ENCODE data around the gene GAB1. TPM values are rescaled to one million over a fixed set of nuclear protein-coding genes. Genes with fewer than 3 reads are reported as not detected.

Gene GAB1
- total RNA-seq, 1 experiment from 2014 or later = 5.9 TPM

- POLR2A ChIA-PET = interaction anchor here (0.6 to 1.5 kb wide), 4 partner anchors 10 to 54 kb away, joined by 3 to 9 read pairs (median 3); no protein-coding TSS in a partner anchor
- H3K9me3 Mint-ChIP-seq (ENCODE audit: unreplicated experiment) = no peaks in the 10 kb centered on the region
- no TSS peak for BruUV-seq (replicated peaks)
- peaks cover 27% of the 10 kb centered on the region for H3K4me1 Mint-ChIP-seq (ENCODE audit: insufficient read depth, unreplicated experiment)
- DNase-seq (ENCODE audit: unreplicated experiment) = no peak
- H3K36me3 Mint-ChIP-seq (ENCODE audit: insufficient read depth, unreplicated experiment) = peaks cover 4% of the 10 kb centered on the region
- H3K27me3 Mint-ChIP-seq (ENCODE audit: insufficient read depth, unreplicated experiment) = no peaks in the 10 kb centered on the region
- H3K4me3 Mint-ChIP-seq (ENCODE audit: unreplicated experiment) = no peak overlapping the region
- H3K27ac Mint-ChIP-seq (ENCODE audit: low read depth, unreplicated experiment) = no peak overlapping the region
- CTCF ChIA-PET = interaction anchor here (0.7 to 2.6 kb wide), 3 partner anchors 8 to 274 kb away, joined by 3 to 19 read pairs (median 4); no protein-coding TSS in a partner anchor
- TF ChIP-seq CTCF (IDR thresholded peaks at IDR 0.05; ENCODE audit: unreplicated experiment) = no peak
- intact Hi-C loops (cut with micrococcal nuclease) = no loop called here
These were observed 54.6 kb downstream of the GAB1 start for GRCh38 chr4:143391261-143391660.

GRCh38 chr4:143391895-143392294 lies 55.2 kb downstream of the GAB1 start:
- intact Hi-C loops (cut with micrococcal nuclease) = no loop called here
- no peak overlapping the region for H3K27ac Mint-ChIP-seq (ENCODE audit: low read depth, unreplicated experiment)

GRCh38 chr4:143393195-143393594 lies 56.5 kb downstream of the GAB1 start:
- intact Hi-C loops (cut with micrococcal nuclease) = no loop called here
- no peak overlapping the region for H3K4me3 Mint-ChIP-seq (ENCODE audit: unreplicated experiment)
- H3K27ac Mint-ChIP-seq (ENCODE audit: low read depth, unreplicated experiment) = no peak overlapping the region
- no peak for DNase-seq (ENCODE audit: unreplicated experiment)
- H3K36me3 Mint-ChIP-seq (ENCODE audit: insufficient read depth, unreplicated experiment) = peaks cover 4% of the 10 kb centered on the region
- no TSS peak for BruUV-seq (replicated peaks)
- H3K9me3 Mint-ChIP-seq (ENCODE audit: unreplicated experiment) = no peaks in the 10 kb centered on the region
- H3K27me3 Mint-ChIP-seq (ENCODE audit: insufficient read depth, unreplicated experiment) = no peaks in the 10 kb centered on the region
- TF ChIP-seq CTCF (IDR thresholded peaks at IDR 0.05; ENCODE audit: unreplicated experiment) = no peak
- POLR2A ChIA-PET = interaction anchor here (0.6 kb wide), 1 partner anchor 38 kb away, joined by 3 read pairs; no protein-coding TSS in a partner anchor
- peaks cover 35% of the 10 kb centered on the region for H3K4me1 Mint-ChIP-seq (ENCODE audit: insufficient read depth, unreplicated experiment)
- CTCF ChIA-PET = no interaction called here

More at GRCh38 chr4:143391895-143392294, 55.2 kb downstream of the GAB1 start:
- no peak for DNase-seq (ENCODE audit: unreplicated experiment)
- no peak overlapping the region for H3K4me3 Mint-ChIP-seq (ENCODE audit: unreplicated experiment)
- ChIA-PET CTCF (interaction anchor here (0.6 to 0.9 kb wide), 3 partner anchors 8 to 36 kb away, joined by 3 to 4 read pairs (median 4); no protein-coding TSS in a partner anchor), POLR2A (interaction anchor here (0.8 to 1.5 kb wide), 4 partner anchors 10 to 121 kb away, joined by 3 to 9 read pairs (median 3); partner anchors contain the start of genes GAB1 and SMARCA5)
- TF ChIP-seq CTCF (IDR thresholded peaks at IDR 0.05; ENCODE audit: unreplicated experiment) = no peak
- peaks cover 33% of the 10 kb centered on the region for H3K4me1 Mint-ChIP-seq (ENCODE audit: insufficient read depth, unreplicated experiment)
- no TSS peak for BruUV-seq (replicated peaks)
- H3K9me3 Mint-ChIP-seq (ENCODE audit: unreplicated experiment) = no peaks in the 10 kb centered on the region
- no peaks in the 10 kb centered on the region for H3K27me3 Mint-ChIP-seq (ENCODE audit: insufficient read depth, unreplicated experiment)
- peaks cover 4% of the 10 kb centered on the region for H3K36me3 Mint-ChIP-seq (ENCODE audit: insufficient read depth, unreplicated experiment)

- POLR2A ChIA-PET = interaction anchor here (0.6 to 1.8 kb wide), 4 partner anchors 40 to 183 kb away, joined by 3 to 5 read pairs (median 4); partner anchors contain the start of gene GAB1
These were observed 58.2 kb downstream of the GAB1 start for GRCh38 chr4:143394739-143395453.

More at GRCh38 chr4:143394739-143395453, 58.2 kb downstream of the GAB1 start:
- Mint-ChIP-seq H3K27ac (ENCODE audit: low read depth, unreplicated experiment) (no peak overlapping the region), H3K4me3 (ENCODE audit: unreplicated experiment) (no peak overlapping the region), H3K27me3 (ENCODE audit: insufficient read depth, unreplicated experiment) (no peaks in the 10 kb centered on the region), H3K4me1 (ENCODE audit: insufficient read depth, unreplicated experiment) (peaks cover 23% of the 10 kb centered on the region), H3K9me3 (ENCODE audit: unreplicated experiment) (no peaks in the 10 kb centered on the region), H3K36me3 (ENCODE audit: insufficient read depth, unreplicated experiment) (peaks cover 4% of the 10 kb centered on the region)
- TF ChIP-seq CTCF (IDR thresholded peaks at IDR 0.05; ENCODE audit: unreplicated experiment) = no peak
- no TSS peak for BruUV-seq (replicated peaks)
- CTCF ChIA-PET = interaction anchor here (0.6 to 1.3 kb wide), 2 partner anchors 19 to 71 kb away, joined by 3 to 6 read pairs; no protein-coding TSS in a partner anchor
- intact Hi-C loops (cut with micrococcal nuclease) = loop anchor here (5.0 kb wide), 2 partner anchors 58 to 188 kb away; partner anchors contain the start of gene GAB1
- no peak for DNase-seq (ENCODE audit: unreplicated experiment)

Data from MCF 10A (cell line).